Spleen (tissue), 11 donors: ENCODE measurements around the gene UBXN1. TPM values are rescaled to one million over a fixed set of nuclear protein-coding genes. Genes with fewer than 3 reads are reported as not detected.
A peak's percentile ranks its signal among the peaks of the same experiment; 100 is the strongest.

Experiments used
- DNase-seq: peaks from one replicate; pipeline ENCODE4 v3.0.0-alpha.2; 2020
- H3K27ac ChIP-seq, 8 donors: fragments of 200-600 bp; sonication (generic) in 7 of 8; 1 replicate in 4 of 8; 2 replicates in 4 of 8; pipeline versions ENCODE4 v1.5.0 to v1.8.0; 2016 to 2021; ENCODE audit warnings: inconsistent platforms in 4 of 8, mild to moderate bottlenecking in 4 of 8, moderate library complexity in 1 of 8
- H3K27me3 ChIP-seq, 7 donors: fragments of 200-600 bp; sonication (generic) in 6 of 7; replicated peaks in 1 of 7; 1 replicate in 4 of 7; 2 replicates in 3 of 7; pipeline versions ENCODE4 v1.5.0 to v1.8.0; 2016 to 2021; ENCODE audit warnings: inconsistent platforms in 3 of 7, mild to moderate bottlenecking in 1 of 7
- H3K36me3 ChIP-seq, 6 donors: fragments of 200-600 bp; sonication (generic) in 5 of 6; 1 replicate in 4 of 6; 2 replicates in 2 of 6; pipeline versions ENCODE4 v1.5.0 to v1.8.0; 2016 to 2021; ENCODE audit warnings: inconsistent platforms in 2 of 6
- H3K4me1 ChIP-seq, 6 donors: fragments of 200-600 bp; sonication (generic) in 5 of 6; 1 replicate in 3 of 6; 2 replicates in 3 of 6; pipeline versions ENCODE4 v1.5.0 to v1.8.0; 2016 to 2021; ENCODE audit warnings: inconsistent platforms in 3 of 6
- H3K4me3 ChIP-seq, 8 donors: fragments of 200-600 bp; sonication (generic) in 7 of 8; 1 replicate in 4 of 8; 2 replicates in 4 of 8; pipeline versions ENCODE4 v1.5.0 to v1.8.0; 2016 to 2021; ENCODE audit warnings: inconsistent platforms in 4 of 8, mild to moderate bottlenecking in 4 of 8, moderate library complexity in 2 of 8
- H3K9me3 ChIP-seq, 8 donors: fragments of 200-600 bp; sonication (generic) in 7 of 8; 1 replicate in 4 of 8; 2 replicates in 4 of 8; pipeline versions ENCODE4 v1.5.0 to v1.8.0; 2016 to 2021; ENCODE audit warnings: inconsistent platforms in 4 of 8
- POLR2A ChIP-seq, 3 donors: fragments of 450-650 bp; IDR thresholded peaks; one replicate each; pipeline ENCODE4 v1.5.1; 2017; ENCODE audit warnings: antibody characterized with exemption in 3 of 3, mild to moderate bottlenecking in 1 of 3
- POLR2AphosphoS5 ChIP-seq, 3 donors: sonication (generic); formaldehyde crosslinking; IDR thresholded peaks; one replicate each; pipeline ENCODE4 v1.5.1; 2017; ENCODE audit warnings: antibody characterized with exemption in 3 of 3
- WGBS, 5 donors: extraction: QIAGEN DNeasy Blood & Tissue Kit in 3 of 5; methylation state at CpG; one replicate each; pipeline versions ENCODE4 v1.1.5 to v1.1.7; 2013 to 2018; 5-methylcytosine and 5-hydroxymethylcytosine counted together
- intact Hi-C: fragments of 100-400 bp; cut with DNase I; formaldehyde crosslinking; loops from one replicate; pipeline ENCODE4 v1.15.0; 2023; ENCODE audit warnings: low total_unique reads
- polyA plus RNA-seq, 3 donors: library from polyadenylated mRNA; stranded (reverse); fragments of 200-250 nt; gene quantifications; one replicate each; pipeline ENCODE4 v1.2.1, GENCODE V29; 2013
- total RNA-seq, 7 donors: library from RNA; depleted of rRNA in 3 of 7; stranded (reverse); fragments of >200 nt in 3 of 7; fragmentation: NEBNext Ultra II Directional in 4 of 7; extraction: Animal tissue kit (Norgen Biotek cat#: 25700) in 4 of 7; gene quantifications; one replicate each; pipeline versions ENCODE4 v1.1.0 to v1.2.1, GENCODE V29; 2016 to 2021
- TF ChIP-seq, protein P1 (sequence below), 11 experiments: fragments of 200-600 bp in 7 of 11; fragments of 450-650 bp in 4 of 11; sonication (generic) in 4 of 11; IDR thresholded peaks in 8 of 11; conservative IDR thresholded peaks in 3 of 11; 1 replicate in 7 of 11; 2 replicates in 4 of 11; pipeline versions ENCODE4 v1.4.0 to v1.8.0; 2016 to 2021; ENCODE audit warnings: antibody characterized with exemption in 11 of 11, inconsistent platforms in 4 of 11, mild to moderate bottlenecking in 1 of 11
- donor health status: healthy with polysubstance abuse.
- donor health status: DM: no; HTN: no; CAD: no; lungs with moderate emphysema.
- donor health status: DM: no; HTN: no; CAD: no.
- donor health status: Bipolar disorder and iron deficiency.
- donor health status: healthy.
- donor health status: DM: no; HTN: no; CAD: no.
- donor health status: DM: yes; HTN: yes; CAD: no.

Gene UBXN1
- total and polyA plus RNA-seq, 10 donors = 93.8 to 209 (median 130) TPM

- Histone ChIP-seq H3K9me3 (no peaks in the 10 kb centered on the region), H3K27me3 (no peaks in the 10 kb centered on the region), H3K4me1 (peaks cover 25 to 91% (median 68%) of the 10 kb centered on the region in 6 donors), H3K4me3 (peak within 1 kb of the TSS; percentile 76 to 96 (median 93)), H3K27ac (peak within 1 kb of the TSS; percentile 86 to 96 (median 94)), H3K36me3 (peaks cover 0 to 54% (median 28%) of the 10 kb centered on the region in 6 donors)
- peak; percentile 92 for DNase-seq
- intact Hi-C loops = loop anchor here (10.0 kb wide), 1 partner anchor 77 kb away; the partner anchor contains the start of gene TUT1
- WGBS, 5 donors = 0 to 1% (median 0%) methylated on average over 32 to 59 of the region's 59 CpGs
- TF ChIP-seq POLR2AphosphoS5 (IDR thresholded peaks at IDR 0.05) = peak; percentile 76 to 88 (median 86)
- TF ChIP-seq, protein P1, sequence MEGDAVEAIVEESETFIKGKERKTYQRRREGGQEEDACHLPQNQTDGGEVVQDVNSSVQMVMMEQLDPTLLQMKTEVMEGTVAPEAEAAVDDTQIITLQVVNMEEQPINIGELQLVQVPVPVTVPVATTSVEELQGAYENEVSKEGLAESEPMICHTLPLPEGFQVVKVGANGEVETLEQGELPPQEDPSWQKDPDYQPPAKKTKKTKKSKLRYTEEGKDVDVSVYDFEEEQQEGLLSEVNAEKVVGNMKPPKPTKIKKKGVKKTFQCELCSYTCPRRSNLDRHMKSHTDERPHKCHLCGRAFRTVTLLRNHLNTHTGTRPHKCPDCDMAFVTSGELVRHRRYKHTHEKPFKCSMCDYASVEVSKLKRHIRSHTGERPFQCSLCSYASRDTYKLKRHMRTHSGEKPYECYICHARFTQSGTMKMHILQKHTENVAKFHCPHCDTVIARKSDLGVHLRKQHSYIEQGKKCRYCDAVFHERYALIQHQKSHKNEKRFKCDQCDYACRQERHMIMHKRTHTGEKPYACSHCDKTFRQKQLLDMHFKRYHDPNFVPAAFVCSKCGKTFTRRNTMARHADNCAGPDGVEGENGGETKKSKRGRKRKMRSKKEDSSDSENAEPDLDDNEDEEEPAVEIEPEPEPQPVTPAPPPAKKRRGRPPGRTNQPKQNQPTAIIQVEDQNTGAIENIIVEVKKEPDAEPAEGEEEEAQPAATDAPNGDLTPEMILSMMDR (IDR thresholded peaks at IDR 0.05 in 8 of 11, conservative IDR thresholded peaks at IDR 0.05 in 3 of 11) = peak in 1 of 11 experiments; percentile 3
- peak in 1 of 3 donors; percentile 65 for TF ChIP-seq POLR2A (IDR thresholded peaks at IDR 0.05)
Observed at GRCh38 chr11:62671608-62672389, 7.1 kb downstream of the UBXN1 start, which contains the start of the genes LBHD1 and UQCC3. TSS of gene LBHD1 (minus strand) at chr11:62672267. CDS start at chr11:62670031, 2,236 bp downstream. TSS of gene UQCC3 (plus strand) at chr11:62671673. CDS start at chr11:62671746, 73 bp downstream.

DNA sequence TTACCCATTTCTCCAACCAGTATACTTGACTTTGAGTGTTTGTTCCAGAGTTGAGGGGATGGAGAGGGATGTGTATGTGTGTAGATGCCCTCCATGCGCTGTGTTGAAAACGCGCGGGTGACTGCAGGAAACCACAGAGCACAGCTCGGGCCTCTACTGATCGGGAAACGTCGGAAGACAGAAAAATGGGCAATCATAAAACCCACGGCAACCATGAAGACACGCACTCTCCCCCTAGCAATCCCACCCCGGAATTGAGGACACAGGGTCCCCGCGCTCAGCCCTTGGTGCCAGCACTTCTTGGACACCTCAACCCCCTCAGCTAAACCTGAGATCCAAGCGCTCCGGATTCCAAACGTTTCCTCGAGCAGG is 7.7 kb downstream of the UBXN1 start:
- no peaks in the 10 kb centered on the region for H3K27me3 ChIP-seq
- no peak for DNase-seq
- H3K4me1 ChIP-seq = peaks cover 31 to 91% (median 68%) of the 10 kb centered on the region in 6 donors
- H3K4me3 ChIP-seq = peak overlapping the region; percentile 76 to 96 (median 93)
- WGBS, 5 donors = 0 to 1% (median 0%) methylated on average over 16 to 17 of the region's 17 CpGs
- peaks cover 0 to 54% (median 23%) of the 10 kb centered on the region in 6 donors for H3K36me3 ChIP-seq
- intact Hi-C loops = loop anchor here (10.0 kb wide), 1 partner anchor 76 kb away; the partner anchor contains the start of gene TUT1
- peak overlapping the region; percentile 86 to 96 (median 94) for H3K27ac ChIP-seq
- TF ChIP-seq, protein P1 (IDR thresholded peaks at IDR 0.05 in 8 of 11, conservative IDR thresholded peaks at IDR 0.05 in 3 of 11) = no peak
- no peak for TF ChIP-seq POLR2AphosphoS5 (IDR thresholded peaks at IDR 0.05)
- no peak for TF ChIP-seq POLR2A (IDR thresholded peaks at IDR 0.05)
- H3K9me3 ChIP-seq = no peaks in the 10 kb centered on the region

GRCh38 chr11:62669420-62670161 is 9.3 kb downstream of the UBXN1 start:
- H3K27me3 ChIP-seq = no peaks in the 10 kb centered on the region
- intact Hi-C loops = loop anchor here (10.0 kb wide), 1 partner anchor 75 kb away; the partner anchor contains the start of gene TUT1
- H3K9me3 ChIP-seq = no peaks in the 10 kb centered on the region
- H3K4me3 ChIP-seq = no peak overlapping the region
- no peak for DNase-seq
- 73 to 90% (median 80%) methylated on average over 4 of the region's 4 CpGs for WGBS, 5 donors
- peaks cover 0 to 37% (median 12%) of the 10 kb centered on the region in 6 donors for H3K36me3 ChIP-seq
- no peak for TF ChIP-seq POLR2A (IDR thresholded peaks at IDR 0.05)
- no peak for TF ChIP-seq POLR2AphosphoS5 (IDR thresholded peaks at IDR 0.05)
- H3K4me1 ChIP-seq = peaks cover 32 to 83% (median 71%) of the 10 kb centered on the region in 6 donors
- H3K27ac ChIP-seq = peak overlapping the region in 6 of 8 donors; percentile 1 to 96 (median 33)

DNA sequence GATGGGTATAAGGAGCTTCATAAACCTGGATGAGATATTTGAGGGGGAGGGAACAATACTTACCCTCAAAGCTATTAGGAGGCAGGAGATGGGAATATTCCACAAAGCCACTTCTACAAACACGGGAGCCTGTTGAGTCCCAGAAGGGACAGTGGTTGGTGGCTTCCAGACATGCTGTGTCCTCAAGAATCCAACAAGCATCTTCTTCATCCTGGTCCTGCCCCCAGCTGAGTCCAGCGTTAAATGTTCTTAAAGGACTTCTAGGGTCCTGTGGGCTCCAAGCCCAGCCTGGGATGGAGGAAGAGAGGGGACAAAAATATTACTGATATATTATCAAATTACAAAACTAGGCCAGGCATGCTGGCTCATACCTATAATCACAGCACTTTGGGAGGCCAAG is 11.4 kb downstream of the UBXN1 start:
- TF ChIP-seq POLR2A (IDR thresholded peaks at IDR 0.05) = no peak
- TF ChIP-seq, protein P1 (IDR thresholded peaks at IDR 0.05 in 8 of 11, conservative IDR thresholded peaks at IDR 0.05 in 3 of 11) = no peak
- peak overlapping the region in 3 of 8 donors; percentile 16 to 96 (median 96) for H3K27ac ChIP-seq
- H3K27me3 ChIP-seq = no peaks in the 10 kb centered on the region
- peak overlapping the region in 1 of 8 donors; percentile 89 for H3K4me3 ChIP-seq
- H3K4me1 ChIP-seq = peaks cover 30 to 84% (median 69%) of the 10 kb centered on the region in 6 donors
- H3K36me3 ChIP-seq = peaks cover 0 to 28% (median 10%) of the 10 kb centered on the region in 6 donors
- 76 to 97% (median 83%) methylated on average over 2 of the region's 2 CpGs for WGBS, 5 donors
- no peak for DNase-seq
- H3K9me3 ChIP-seq = no peaks in the 10 kb centered on the region
- intact Hi-C loops = no loop called here
